Measurements from ENCODE around the gene NXNL2.

NXNL2 gene

GRCh38 chr9:88583901-88584596, 49.1 kb downstream of the NXNL2 start:
- no peaks in the 10 kb centered on the region for H3K36me3 ChIP-seq
- TF ChIP-seq CTCF (IDR thresholded peaks at IDR 0.05; ENCODE audit: low read depth, low read length), result no peak
- peak; percentile 56 for DNase-seq
- no peaks in the 10 kb centered on the region for H3K9me3 ChIP-seq (ENCODE audit: severe bottlenecking)
- peak overlapping the region; percentile 8 for H3K4me3 ChIP-seq (ENCODE audit: low read depth, low read length)
- H3K27me3 ChIP-seq (ENCODE audit: insufficient read depth, low read depth, severe bottlenecking), result no peaks in the 10 kb centered on the region
- H3K27ac ChIP-seq, result peak overlapping the region; percentile 4

GRCh38 chr9:88585426-88585825, 50.4 kb downstream of the NXNL2 start:
- H3K27ac ChIP-seq, result no peak overlapping the region
- H3K9me3 ChIP-seq (ENCODE audit: severe bottlenecking), result no peaks in the 10 kb centered on the region
- H3K27me3 ChIP-seq (ENCODE audit: insufficient read depth, low read depth, severe bottlenecking), result no peaks in the 10 kb centered on the region
- H3K36me3 ChIP-seq, result no peaks in the 10 kb centered on the region
- TF ChIP-seq CTCF (IDR thresholded peaks at IDR 0.05; ENCODE audit: low read depth, low read length), result no peak
- no peak overlapping the region for H3K4me3 ChIP-seq (ENCODE audit: low read depth, low read length)
- DNase-seq, result no peak

- H3K27ac ChIP-seq, result no peak overlapping the region
- H3K9me3 ChIP-seq (ENCODE audit: severe bottlenecking), result no peaks in the 10 kb centered on the region
- H3K4me3 ChIP-seq (ENCODE audit: low read depth, low read length), result no peak overlapping the region
- no peak for TF ChIP-seq CTCF (IDR thresholded peaks at IDR 0.05; ENCODE audit: low read depth, low read length)
- no peaks in the 10 kb centered on the region for H3K27me3 ChIP-seq (ENCODE audit: insufficient read depth, low read depth, severe bottlenecking)
- H3K36me3 ChIP-seq, result no peaks in the 10 kb centered on the region
- DNase-seq, result no peak
Measured at GRCh38 chr9:88586452-88586851, 51.5 kb downstream of the NXNL2 start.

- no peak for DNase-seq
- no peak for TF ChIP-seq CTCF (IDR thresholded peaks at IDR 0.05; ENCODE audit: low read depth, low read length)
- Histone ChIP-seq H3K27me3 (ENCODE audit: insufficient read depth, low read depth, severe bottlenecking) (no peaks in the 10 kb centered on the region), H3K4me3 (ENCODE audit: low read depth, low read length) (no peak overlapping the region), H3K9me3 (ENCODE audit: severe bottlenecking) (no peaks in the 10 kb centered on the region), H3K36me3 (no peaks in the 10 kb centered on the region), H3K27ac (no peak overlapping the region)
Measured at GRCh38 chr9:88587182-88587581, 52.2 kb downstream of the NXNL2 start.

- no peak for TF ChIP-seq CTCF (IDR thresholded peaks at IDR 0.05; ENCODE audit: low read depth, low read length)
- H3K36me3 ChIP-seq, result no peaks in the 10 kb centered on the region
- H3K9me3 ChIP-seq (ENCODE audit: severe bottlenecking), result no peaks in the 10 kb centered on the region
- H3K27ac ChIP-seq, result no peak overlapping the region
- DNase-seq, result no peak
- no peaks in the 10 kb centered on the region for H3K27me3 ChIP-seq (ENCODE audit: insufficient read depth, low read depth, severe bottlenecking)
- no peak overlapping the region for H3K4me3 ChIP-seq (ENCODE audit: low read depth, low read length)
Measured at GRCh38 chr9:88587885-88588649, 53.1 kb downstream of the NXNL2 start.
